ENCODE results near the gene KATNAL2.

GRCh38 chr18:46917803-46918600 lies 600 bp downstream of the KATNAL2 start:
- TF ChIP-seq CTCF (IDR thresholded peaks at IDR 0.05) (no peak), POLR2A (IDR thresholded peaks at IDR 0.05) (no peak)
